Caco-2 (cell line): Measurements from ENCODE around the gene COL4A2. TPM values are rescaled to one million over a fixed set of nuclear protein-coding genes. Genes with fewer than 3 reads are reported as not detected.

Experiments
- BruUV-seq: library from RNA; stranded (reverse); fragments of 400-500 nt; replicated peaks from 2 replicates; lab custom pipeline; 2021; lab: Mats Ljungman, UMichigan
- CTCF ChIA-PET: fragments of 300-600 bp; sonication (Branson Sonifier 250); formaldehyde crosslinking; loops from one replicate; lab custom pipeline; 2022; ENCODE audit warnings: antibody characterized with exemption; lab: Charles Lee
- POLR2A ChIA-PET: fragments of 300-600 bp; sonication (Branson Sonifier 250); formaldehyde crosslinking; loops from one replicate; lab custom pipeline; 2022; ENCODE audit warnings: antibody characterized with exemption; lab: Charles Lee
- DNase-seq, 2 experiments: peaks; one replicate each; pipeline versions ENCODE4 v3.0.0 to v3.0.0-alpha.2; 2020 to 2022
- H3K27me3 ChIP-seq: replicated peaks from 2 replicates; pipeline ENCODE4 v1.6.0; 2011; ENCODE audit warnings: low read length; ENCODE audit not compliant: control insufficient read depth, insufficient read depth
- H3K36me3 ChIP-seq: 2 replicates; pipeline ENCODE4 v1.5.1; 2011; ENCODE audit warnings: low read length; ENCODE audit not compliant: control insufficient read depth, insufficient read depth
- H3K4me1 ChIP-seq: fragments of 250-450 bp; sonication (Bioruptor Pico); 2 replicates; pipeline ENCODE4 v1.5.1; 2020; ENCODE audit warnings: mild to moderate bottlenecking
- H3K4me3 ChIP-seq: 2 replicates; pipeline ENCODE4 v1.5.1; 2011; ENCODE audit warnings: low read depth, mild to moderate bottlenecking, control low read depth, low read length
- H3K9me3 ChIP-seq: fragments of 250-450 bp; sonication (Bioruptor Pico); 2 replicates; pipeline ENCODE4 v1.5.1; 2020; ENCODE audit warnings: mild to moderate bottlenecking, moderate library complexity
- H3K27ac Mint-ChIP-seq: one replicate; pipeline ENCODE4 v1.8.0; 2022; ENCODE audit warnings: mixed read lengths; ENCODE audit not compliant: unreplicated experiment
- H3K27me3 Mint-ChIP-seq: one replicate; pipeline ENCODE4 v1.8.0; 2022; ENCODE audit warnings: mixed read lengths; ENCODE audit not compliant: insufficient read depth, unreplicated experiment
- H3K36me3 Mint-ChIP-seq: one replicate; pipeline ENCODE4 v1.8.0; 2022; ENCODE audit warnings: mild to moderate bottlenecking, mixed read lengths; ENCODE audit not compliant: insufficient read depth, unreplicated experiment
- H3K4me1 Mint-ChIP-seq: one replicate; pipeline ENCODE4 v1.8.0; 2022; ENCODE audit warnings: low read depth, mixed read lengths; ENCODE audit not compliant: unreplicated experiment
- H3K4me3 Mint-ChIP-seq: one replicate; pipeline ENCODE4 v1.8.0; 2022; ENCODE audit warnings: mild to moderate bottlenecking, moderate library complexity, mixed read lengths; ENCODE audit not compliant: unreplicated experiment
- H3K9me3 Mint-ChIP-seq: one replicate; pipeline ENCODE4 v1.8.0; 2022; ENCODE audit warnings: mixed read lengths; ENCODE audit not compliant: unreplicated experiment
- CTCF ChIP-seq, 2 experiments: fragments of 200-600 bp in 1 of 2; IDR thresholded peaks; 1 replicate in 1 of 2; 2 replicates in 1 of 2; pipeline versions ENCODE4 v1.5.1 to v1.8.0; 2011 to 2022; ENCODE audit warnings: antibody characterized with exemption in 1 of 2, control low read depth in 1 of 2, inconsistent platforms in 1 of 2, low read depth in 1 of 2, low read length in 1 of 2, mild to moderate bottlenecking in 1 of 2, moderate library complexity in 1 of 2; ENCODE audit not compliant: insufficient read depth in 1 of 2, severe bottlenecking in 1 of 2, unreplicated experiment in 1 of 2
- intact Hi-C: fragments of 100-400 bp; cut with micrococcal nuclease; formaldehyde crosslinking; loops from one replicate; pipeline ENCODE4 v1.10.0; 2022; ENCODE audit not compliant: unreplicated experiment
- total RNA-seq: library from RNA; stranded (reverse); gene quantifications from 2 replicates; pipeline ENCODE4 v1.2.3, GENCODE V29; 2022

Gene COL4A2
- total RNA-seq, 1 experiment from 2014 or later, result 19.2 TPM

- POLR2A ChIA-PET, result no interaction called here
- Mint-ChIP-seq H3K4me1 (peaks cover 46% of the 10 kb centered on the region), H3K27me3 (no peaks in the 10 kb centered on the region), H3K27ac (peak overlapping the region; percentile 75), H3K36me3 (peaks cover 38% of the 10 kb centered on the region), H3K9me3 (peaks cover 10% of the 10 kb centered on the region), H3K4me3 (peak overlapping the region; percentile 85)
- peaks cover 8% of the 10 kb centered on the region for H3K36me3 ChIP-seq
- CTCF ChIA-PET, result interaction anchor here (1.1 to 1.2 kb wide), 2 partner anchors 19 to 103 kb away, joined by 3 to 4 read pairs; no protein-coding TSS in a partner anchor
- H3K4me3 ChIP-seq, result peak overlapping the region; percentile 84
- DNase-seq, result no peak
- no peaks in the 10 kb centered on the region for H3K27me3 ChIP-seq
- H3K9me3 ChIP-seq, result no peaks in the 10 kb centered on the region
- H3K4me1 ChIP-seq, result peaks cover 43% of the 10 kb centered on the region
- BruUV-seq, result no TSS peak
- intact Hi-C loops, result no loop called here
- no peak for TF ChIP-seq CTCF (IDR thresholded peaks at IDR 0.05; ENCODE audit: insufficient read depth in 1 of 2, low read depth in 1 of 2, low read length in 1 of 2, severe bottlenecking in 1 of 2, unreplicated experiment in 1 of 2)
Measured at GRCh38 chr13:110559429-110559943, 252.4 kb downstream of the COL4A2 start.

- ChIA-PET CTCF (interaction anchor here (1.1 to 1.2 kb wide), 2 partner anchors 19 to 104 kb away, joined by 3 to 4 read pairs; no protein-coding TSS in a partner anchor), POLR2A (no interaction called here)
- H3K27me3 ChIP-seq, result no peaks in the 10 kb centered on the region
- intact Hi-C loops, result loop anchor here (2.0 to 5.0 kb wide), 4 partner anchors 19 to 338 kb away; no protein-coding TSS in a partner anchor
- H3K4me3 Mint-ChIP-seq, result peak overlapping the region; percentile 85
- peaks cover 48% of the 10 kb centered on the region for H3K4me1 Mint-ChIP-seq
- no peak for DNase-seq
- BruUV-seq, result no TSS peak
- H3K9me3 ChIP-seq, result no peaks in the 10 kb centered on the region
- H3K4me3 ChIP-seq, result peak overlapping the region; percentile 84
- TF ChIP-seq CTCF (IDR thresholded peaks at IDR 0.05; ENCODE audit: insufficient read depth in 1 of 2, low read depth in 1 of 2, low read length in 1 of 2, severe bottlenecking in 1 of 2, unreplicated experiment in 1 of 2), result no peak
- H3K36me3 Mint-ChIP-seq, result peaks cover 38% of the 10 kb centered on the region
- H3K27ac Mint-ChIP-seq, result peak overlapping the region; percentile 75
- H3K27me3 Mint-ChIP-seq, result no peaks in the 10 kb centered on the region
- H3K36me3 ChIP-seq, result peaks cover 11% of the 10 kb centered on the region
- H3K4me1 ChIP-seq, result peaks cover 43% of the 10 kb centered on the region
- peaks cover 11% of the 10 kb centered on the region for H3K9me3 Mint-ChIP-seq
Measured at GRCh38 chr13:110559986-110560385, 252.9 kb downstream of the COL4A2 start.

DNA sequence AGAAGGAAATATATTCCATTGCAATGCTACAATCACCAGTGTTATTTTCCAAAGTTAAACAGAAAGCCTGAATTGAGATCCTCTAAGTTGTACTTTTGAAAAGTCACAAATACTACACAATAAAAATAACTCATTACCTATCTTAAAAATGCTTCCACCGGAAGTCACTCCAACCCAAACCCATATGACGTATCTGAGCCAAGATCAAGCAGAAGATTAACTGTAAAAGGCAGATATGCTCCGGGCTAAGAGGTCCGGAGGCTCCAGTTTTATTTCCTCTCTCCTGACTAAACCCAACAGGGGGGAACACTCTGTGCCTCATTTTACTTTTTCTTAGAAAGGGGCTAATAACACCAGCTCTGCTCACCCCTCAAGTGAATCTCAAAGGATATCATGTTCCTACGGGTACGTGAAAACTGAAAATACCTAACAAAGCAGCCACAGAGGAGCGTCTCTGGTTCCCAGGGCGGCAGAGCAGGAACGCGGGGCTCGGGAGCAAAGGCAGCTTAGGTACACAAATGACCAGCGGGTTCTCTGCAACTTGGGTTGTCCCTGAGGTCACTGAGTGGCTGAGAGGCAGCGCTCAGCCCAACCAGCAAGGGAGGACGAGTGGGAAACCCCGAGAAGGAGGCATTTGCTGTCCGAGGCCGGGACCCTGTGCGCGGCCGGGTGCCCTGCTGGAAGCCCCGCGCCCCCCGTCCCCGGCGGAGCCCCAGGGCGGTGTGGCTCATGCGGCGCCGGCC lies 253.7 kb downstream of the COL4A2 start:
- H3K4me3 ChIP-seq, result peak overlapping the region; percentile 84
- DNase-seq, result peak in 1 of 2 experiments; percentile 58
- Mint-ChIP-seq H3K27ac (peak overlapping the region; percentile 75), H3K4me1 (peaks cover 40% of the 10 kb centered on the region), H3K4me3 (peak overlapping the region; percentile 85), H3K36me3 (peaks cover 33% of the 10 kb centered on the region), H3K9me3 (peaks cover 11% of the 10 kb centered on the region), H3K27me3 (no peaks in the 10 kb centered on the region)
- H3K36me3 ChIP-seq, result peaks cover 11% of the 10 kb centered on the region
- intact Hi-C loops, result loop anchor here (1.0 to 5.0 kb wide), 5 partner anchors 20 to 338 kb away; no protein-coding TSS in a partner anchor
- no peaks in the 10 kb centered on the region for H3K27me3 ChIP-seq
- no peaks in the 10 kb centered on the region for H3K9me3 ChIP-seq
- POLR2A ChIA-PET, result interaction anchor here (1.0 to 1.7 kb wide), 6 partner anchors 20 to 154 kb away, joined by 5 to 9 read pairs (median 7); no protein-coding TSS in a partner anchor
- BruUV-seq, result no TSS peak
- CTCF ChIA-PET, result interaction anchor here (1.1 to 2.7 kb wide), 2 partner anchors 32 to 105 kb away, joined by 4 to 20 read pairs; no protein-coding TSS in a partner anchor
- H3K4me1 ChIP-seq, result peaks cover 39% of the 10 kb centered on the region
- TF ChIP-seq CTCF (IDR thresholded peaks at IDR 0.05; ENCODE audit: insufficient read depth in 1 of 2, low read depth in 1 of 2, low read length in 1 of 2, severe bottlenecking in 1 of 2, unreplicated experiment in 1 of 2), result no peak
